GM19043 (cell line): ENCODE results near the gene PIGT.
A peak's percentile ranks its signal among the peaks of the same experiment; 100 is the strongest.
"Not testable (repeated sequence)": the region's sequence is repeated elsewhere in the genome, so short reads cannot be mapped to it uniquely, and the experiment has no call there.

Source experiments
- ATAC-seq: cut with Tn5 transposase; IDR thresholded peaks from one replicate; pipeline ENCODE4 v1.9.1; 2021; ENCODE audit warnings: low read depth; ENCODE audit not compliant: unreplicated experiment

PIGT gene

GRCh38 chr20:45459606-45460005 lies 43.7 kb downstream of the PIGT start:
- ATAC-seq: no peak

- no peak for ATAC-seq
Observed at GRCh38 chr20:45461225-45461624, 45.3 kb downstream of the PIGT start.

DNA sequence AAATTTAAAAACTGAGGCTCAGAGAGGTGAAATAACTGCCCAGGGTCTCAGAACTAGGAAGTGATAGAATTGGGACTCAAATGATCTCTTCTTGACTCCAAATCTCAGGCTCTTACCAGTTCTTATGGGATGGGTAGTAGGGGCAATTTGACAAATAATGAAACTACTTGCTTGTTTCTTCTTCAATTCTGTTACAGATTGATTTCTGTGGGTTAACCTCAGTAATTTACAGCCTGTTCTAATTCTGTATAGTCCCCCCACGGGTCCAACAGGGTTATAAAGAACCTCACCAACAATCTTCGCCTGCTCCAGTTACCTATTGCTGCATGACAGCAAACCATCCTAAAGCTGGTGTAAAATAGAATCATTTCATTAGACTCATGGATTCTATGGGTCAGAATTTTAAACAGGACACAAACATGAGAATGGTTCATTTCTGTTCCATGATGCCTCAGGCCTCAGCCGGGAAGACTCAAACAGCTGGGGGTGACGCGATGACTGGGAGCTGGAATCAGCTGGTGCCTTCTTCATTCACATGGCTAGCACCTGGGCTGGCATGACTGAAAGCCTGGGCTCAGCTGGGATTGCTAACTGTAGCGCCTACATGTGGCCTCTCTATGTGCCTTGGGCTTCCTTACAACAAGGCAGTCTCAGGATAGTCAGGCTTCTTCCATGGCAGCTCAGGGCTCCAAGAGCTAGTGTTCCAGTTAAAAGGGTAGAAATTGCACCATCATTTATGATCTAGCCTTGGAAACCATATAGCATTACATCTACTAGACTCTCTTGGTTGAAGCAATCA lies 47.0 kb downstream of the PIGT start:
- no peak for ATAC-seq

DNA sequence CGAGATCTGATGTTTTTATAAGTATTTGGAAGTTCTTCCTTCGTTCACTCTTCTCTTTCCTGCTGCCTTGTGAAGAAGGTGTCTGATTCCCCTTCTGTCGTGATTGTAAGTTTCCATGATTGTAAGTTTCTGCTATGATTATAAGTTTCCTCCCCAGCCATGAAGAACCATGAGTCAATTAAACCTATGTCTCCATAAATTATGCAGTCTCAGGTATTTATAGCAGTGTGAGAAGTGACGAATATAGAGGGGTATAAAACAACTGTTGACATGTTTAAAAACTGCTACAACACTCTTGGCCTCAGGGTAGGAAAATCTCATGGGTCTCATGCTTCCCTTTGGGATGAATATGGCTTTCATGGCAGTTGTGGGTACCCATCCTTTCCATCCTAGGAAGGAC lies 47.8 kb downstream of the PIGT start:
- ATAC-seq: no peak

GRCh38 chr20:45465491-45466266 lies 49.7 kb downstream of the PIGT start:
- ATAC-seq: no peak

DNA sequence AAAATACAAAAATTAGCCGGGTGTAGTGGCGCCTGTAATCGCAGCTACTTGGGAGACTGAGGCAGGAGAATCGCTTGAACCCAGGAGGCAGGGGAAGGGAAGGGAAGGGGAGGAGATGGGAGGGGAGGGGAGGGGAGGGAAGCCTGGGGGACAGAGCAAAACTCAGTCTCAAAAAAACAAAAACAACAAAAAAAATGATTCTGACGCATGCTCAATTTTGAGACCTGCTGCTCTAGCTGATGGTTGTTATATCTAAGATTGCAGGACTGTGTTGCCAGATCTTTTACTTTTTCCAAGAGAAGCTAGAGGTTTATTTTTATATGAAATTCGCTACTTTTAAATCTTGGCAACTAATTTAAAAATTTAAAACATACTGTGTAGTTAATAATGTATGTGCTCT lies 51.2 kb downstream of the PIGT start:
- ATAC-seq: no peak

GRCh38 chr20:45467861-45468260 lies 51.9 kb downstream of the PIGT start:
- ATAC-seq: no peak

GRCh38 chr20:45469336-45470261 lies 53.7 kb downstream of the PIGT start, which contains the start of gene WFDC2:
TSS of gene WFDC2 (plus strand) at chr20:45469753. CDS start at chr20:45469782, 29 bp downstream.
- no peak for ATAC-seq

DNA sequence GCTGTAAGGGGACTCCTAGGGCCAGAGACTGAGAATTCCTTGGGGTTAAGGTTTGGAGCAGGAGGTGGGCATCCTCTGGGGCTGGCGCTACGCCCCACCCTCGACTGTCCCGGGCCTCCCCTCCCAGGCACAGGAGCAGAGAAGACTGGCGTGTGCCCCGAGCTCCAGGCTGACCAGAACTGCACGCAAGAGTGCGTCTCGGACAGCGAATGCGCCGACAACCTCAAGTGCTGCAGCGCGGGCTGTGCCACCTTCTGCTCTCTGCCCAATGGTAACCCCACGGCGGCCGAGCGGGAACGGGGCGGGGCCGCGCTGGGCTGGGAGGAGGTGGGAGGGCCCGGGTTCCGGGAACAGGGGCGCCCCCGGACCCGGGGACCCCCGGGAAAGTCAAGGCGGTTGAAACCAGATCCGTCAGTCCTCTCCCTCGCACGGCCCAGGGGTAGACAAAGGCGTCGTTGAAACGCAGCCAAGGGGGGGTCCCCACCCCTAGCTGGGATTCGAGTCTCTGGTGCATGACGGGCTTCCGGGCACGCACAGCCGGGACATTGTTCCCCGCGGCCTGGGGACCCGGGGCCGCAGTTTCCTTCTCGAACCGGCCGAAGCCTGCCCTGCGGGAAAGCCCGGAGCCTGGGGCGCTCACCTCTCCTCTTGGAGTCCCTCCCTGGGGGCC lies 54.5 kb downstream of the PIGT start:
- peak; percentile 59 for ATAC-seq

GRCh38 chr20:45470937-45471336 lies 55.0 kb downstream of the PIGT start:
- ATAC-seq: no peak

DNA sequence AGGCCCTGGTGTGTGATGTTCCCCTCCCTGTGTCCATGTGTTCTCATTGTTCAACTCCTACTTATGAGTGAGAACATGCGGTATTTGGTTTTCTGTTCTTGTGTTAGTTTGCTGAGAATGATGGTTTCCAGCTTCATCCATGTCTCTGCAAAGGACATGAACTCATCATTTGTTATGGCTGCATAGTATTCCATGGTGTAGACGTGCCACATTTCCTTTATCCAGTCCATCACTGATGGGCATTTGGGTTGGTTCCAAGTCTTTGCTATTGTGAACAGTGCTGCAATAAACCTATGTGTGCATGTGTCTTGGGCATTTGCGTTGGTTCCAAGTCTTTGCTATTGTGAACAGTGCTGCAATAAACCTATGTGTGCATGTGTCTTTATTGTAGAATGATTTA lies 56.3 kb downstream of the PIGT start:
- not testable (repeated sequence) for ATAC-seq
